Activated CD8-positive, alpha-beta T cell treated with anti-CD3 and anti-CD28 coated beads for 36 hours (primary cell): ENCODE data around the gene SLC25A29. TPM values are rescaled to one million over a fixed set of nuclear protein-coding genes. Genes with fewer than 3 reads are reported as not detected.

ENCODE experiments used
- ATAC-seq: fragments of 200-7000 bp; cut with Tn5 transposase; one replicate; pipeline ENCODE4 v1.10.0; 2021; ENCODE audit warnings: mild to moderate bottlenecking, moderate library complexity
- CTCF ChIA-PET: fragments of 350-600 bp; sonication (Branson Sonifier 250); formaldehyde crosslinking; loops from one replicate; lab custom pipeline; 2021; ENCODE audit warnings: antibody characterized with exemption; lab: Charles Lee
- POLR2A ChIA-PET: fragments of 350-600 bp; sonication (Branson Sonifier 250); formaldehyde crosslinking; loops from one replicate; lab custom pipeline; 2021; ENCODE audit warnings: antibody characterized with exemption; lab: Charles Lee
- DNase-seq: peaks from one replicate; pipeline ENCODE4 v3.0.0-alpha.2; 2020
- H3K27ac Mint-ChIP-seq: one replicate; pipeline ENCODE4 v1.8.0; 2021; ENCODE audit warnings: mild to moderate bottlenecking, mixed read lengths
- H3K27me3 Mint-ChIP-seq: one replicate; pipeline ENCODE4 v1.8.0; 2021; ENCODE audit warnings: mixed read lengths
- H3K36me3 Mint-ChIP-seq: one replicate; pipeline ENCODE4 v1.8.0; 2021; ENCODE audit warnings: low read depth, mixed read lengths
- H3K4me1 Mint-ChIP-seq: one replicate; pipeline ENCODE4 v1.8.0; 2021; ENCODE audit warnings: low read depth, mixed read lengths
- H3K4me3 Mint-ChIP-seq: one replicate; pipeline ENCODE4 v1.8.0; 2021; ENCODE audit warnings: mild to moderate bottlenecking, moderate library complexity, mixed read lengths
- H3K9me3 Mint-ChIP-seq: one replicate; pipeline ENCODE4 v1.8.0; 2021; ENCODE audit warnings: mixed read lengths
- CTCF ChIP-seq: fragments of 200-600 bp; IDR thresholded peaks from one replicate; pipeline ENCODE4 v1.8.0; 2022; ENCODE audit warnings: antibody characterized with exemption, mild to moderate bottlenecking
- intact Hi-C: fragments of 100-400 bp; cut with micrococcal nuclease; formaldehyde crosslinking; loops from one replicate; pipeline ENCODE4 v1.10.0; 2022
- total RNA-seq, 2 experiments: library from RNA; stranded (reverse); gene quantifications; one replicate each; pipeline ENCODE4 v1.2.3, GENCODE V29; 2021

SLC25A29 gene
- total RNA-seq, 2 experiments from 2014 or later: 23.6 to 24.7 TPM

- H3K36me3 Mint-ChIP-seq: peaks cover 50% of the 10 kb centered on the region
These were observed 43.7 kb downstream of the SLC25A29 start for GRCh38 chr14:100262545-100262944.

GRCh38 chr14:100261621-100262020, 44.6 kb downstream of the SLC25A29 start:
- no peak for TF ChIP-seq CTCF
- Mint-ChIP-seq H3K9me3 (no peaks in the 10 kb centered on the region), H3K27ac (peak overlapping the region; percentile 80), H3K27me3 (no peaks in the 10 kb centered on the region), H3K4me1 (peaks cover 83% of the 10 kb centered on the region), H3K4me3 (no peak overlapping the region), H3K36me3 (peaks cover 48% of the 10 kb centered on the region)
- peak; percentile 84 for ATAC-seq
- peak; percentile 60 for DNase-seq
- intact Hi-C loops: no loop called here
- POLR2A ChIA-PET: interaction anchor here (0.7 to 1.5 kb wide), 3 partner anchors 23 to 68 kb away, joined by 3 read pairs; no protein-coding TSS in a partner anchor
- CTCF ChIA-PET: interaction anchor here (0.9 to 2.3 kb wide), 5 partner anchors 16 to 46 kb away, joined by 3 to 8 read pairs (median 5); no protein-coding TSS in a partner anchor

More at GRCh38 chr14:100262545-100262944, 43.7 kb downstream of the SLC25A29 start:
- DNase-seq (no peak), ATAC-seq (no peak)
- no peaks in the 10 kb centered on the region for H3K9me3 Mint-ChIP-seq
- no peak overlapping the region for H3K27ac Mint-ChIP-seq
- intact Hi-C loops: no loop called here
- peaks cover 81% of the 10 kb centered on the region for H3K4me1 Mint-ChIP-seq
- H3K4me3 Mint-ChIP-seq: no peak overlapping the region
- H3K27me3 Mint-ChIP-seq: no peaks in the 10 kb centered on the region
- ChIA-PET POLR2A (no interaction called here), CTCF (interaction anchor here (1.5 to 2.5 kb wide), 3 partner anchors 17 to 23 kb away, joined by 4 to 17 read pairs (median 8); no protein-coding TSS in a partner anchor)
- no peak for TF ChIP-seq CTCF

GRCh38 chr14:100256339-100256895, 49.8 kb downstream of the SLC25A29 start:
- H3K4me1 Mint-ChIP-seq: peaks cover 83% of the 10 kb centered on the region
- no peaks in the 10 kb centered on the region for H3K9me3 Mint-ChIP-seq
- H3K27ac Mint-ChIP-seq: peak overlapping the region; percentile 16
- TF ChIP-seq CTCF: no peak
- no peaks in the 10 kb centered on the region for H3K27me3 Mint-ChIP-seq
- peaks cover 27% of the 10 kb centered on the region for H3K36me3 Mint-ChIP-seq
- peak; percentile 26 for ATAC-seq
- ChIA-PET POLR2A (interaction anchor here (1.0 kb wide), 1 partner anchor 22 kb away, joined by 3 read pairs; no protein-coding TSS in a partner anchor), CTCF (interaction anchor here (1.1 to 1.6 kb wide), 3 partner anchors 14 to 184 kb away, joined by 3 to 6 read pairs (median 3); no protein-coding TSS in a partner anchor)
- DNase-seq: no peak
- H3K4me3 Mint-ChIP-seq: no peak overlapping the region
- intact Hi-C loops: no loop called here

GRCh38 chr14:100252684-100253083, 53.6 kb downstream of the SLC25A29 start:
- H3K4me1 Mint-ChIP-seq: peaks cover 75% of the 10 kb centered on the region
- no peak overlapping the region for H3K4me3 Mint-ChIP-seq
- TF ChIP-seq CTCF: no peak
- POLR2A ChIA-PET: no interaction called here
- ATAC-seq: no peak
- intact Hi-C loops: no loop called here
- no peak for DNase-seq
- H3K9me3 Mint-ChIP-seq: no peaks in the 10 kb centered on the region
- no peaks in the 10 kb centered on the region for H3K27me3 Mint-ChIP-seq
- CTCF ChIA-PET: interaction anchor here (1.7 kb wide), 1 partner anchor 12 kb away, joined by 5 read pairs; no protein-coding TSS in a partner anchor
- peaks cover 36% of the 10 kb centered on the region for H3K36me3 Mint-ChIP-seq
- no peak overlapping the region for H3K27ac Mint-ChIP-seq
